ENCODE results near the gene CDK2AP2. TPM values are rescaled to one million over a fixed set of nuclear protein-coding genes. Genes with fewer than 3 reads are reported as not detected.

Gene CDK2AP2
- total and polyA plus RNA-seq, 2 experiments from 2014 or later: 29.6 to 55.2 TPM

DNA sequence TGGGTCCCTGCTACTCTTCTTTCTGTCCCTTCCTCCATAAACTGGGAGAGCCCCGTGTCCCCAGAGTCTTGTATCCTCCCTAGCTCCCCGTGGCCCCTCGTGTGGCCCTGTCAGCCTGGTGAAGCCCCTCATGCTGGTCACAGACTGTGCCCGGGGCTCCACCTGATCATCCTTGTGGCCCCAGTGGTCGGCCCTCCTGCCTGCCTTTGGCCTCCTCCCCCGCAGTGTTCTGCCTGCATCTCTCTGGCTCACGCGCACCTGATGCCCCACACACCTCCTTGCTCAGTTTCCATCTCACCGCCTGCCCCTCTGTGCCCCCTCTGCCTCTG lies 16.5 kb upstream of the CDK2AP2 start:
- Histone ChIP-seq H3K9ac (no peak overlapping the region), H3K9me2 (ENCODE audit: insufficient read depth) (peaks cover 3% of the 10 kb centered on the region; the same call in 1 of the 2 replicates), H3K4me2 (ENCODE audit: unreplicated experiment) (no peak overlapping the region), H3K36me3 (ENCODE audit: low read depth) (no peaks in the 10 kb centered on the region), H3K79me2 (ENCODE audit: insufficient read depth) (no peaks in the 10 kb centered on the region), H3K4me3 (no peak overlapping the region), H3F3A (ENCODE audit: insufficient read depth) (no peaks in the 10 kb centered on the region; the same call in 1 of the 2 replicates), H3K9me3 (ENCODE audit: low read depth) (no peaks in the 10 kb centered on the region), H4K20me1 (ENCODE audit: insufficient read depth) (no peaks in the 10 kb centered on the region), H3K27ac (no peak overlapping the region), H2AFZ (no peak overlapping the region), H3K27me3 (replicated peaks; ENCODE audit: insufficient read depth) (no peaks in the 10 kb centered on the region), H3K4me1 (ENCODE audit: insufficient read depth) (no peaks in the 10 kb centered on the region)
- in situ Hi-C loops (cut with MboI): no loop called here
- DNase-seq: no peak
- 71 to 74% methylated on average over 7 to 9 of the region's 9 CpGs for WGBS, 2 experiments (ENCODE audit: low coverage in 1 of 2, low lambda C conversion rate in 2 of 2, missing lambda C conversion rate in 2 of 2)
- TF ChIP-seq EZH2 (IDR thresholded peaks at IDR 0.05; ENCODE audit: insufficient read depth, poor library complexity, severe bottlenecking): no peak
- no peak for TF ChIP-seq EZH2phosphoT487 (IDR thresholded peaks at IDR 0.05; ENCODE audit: insufficient read depth, low read depth)

DNA sequence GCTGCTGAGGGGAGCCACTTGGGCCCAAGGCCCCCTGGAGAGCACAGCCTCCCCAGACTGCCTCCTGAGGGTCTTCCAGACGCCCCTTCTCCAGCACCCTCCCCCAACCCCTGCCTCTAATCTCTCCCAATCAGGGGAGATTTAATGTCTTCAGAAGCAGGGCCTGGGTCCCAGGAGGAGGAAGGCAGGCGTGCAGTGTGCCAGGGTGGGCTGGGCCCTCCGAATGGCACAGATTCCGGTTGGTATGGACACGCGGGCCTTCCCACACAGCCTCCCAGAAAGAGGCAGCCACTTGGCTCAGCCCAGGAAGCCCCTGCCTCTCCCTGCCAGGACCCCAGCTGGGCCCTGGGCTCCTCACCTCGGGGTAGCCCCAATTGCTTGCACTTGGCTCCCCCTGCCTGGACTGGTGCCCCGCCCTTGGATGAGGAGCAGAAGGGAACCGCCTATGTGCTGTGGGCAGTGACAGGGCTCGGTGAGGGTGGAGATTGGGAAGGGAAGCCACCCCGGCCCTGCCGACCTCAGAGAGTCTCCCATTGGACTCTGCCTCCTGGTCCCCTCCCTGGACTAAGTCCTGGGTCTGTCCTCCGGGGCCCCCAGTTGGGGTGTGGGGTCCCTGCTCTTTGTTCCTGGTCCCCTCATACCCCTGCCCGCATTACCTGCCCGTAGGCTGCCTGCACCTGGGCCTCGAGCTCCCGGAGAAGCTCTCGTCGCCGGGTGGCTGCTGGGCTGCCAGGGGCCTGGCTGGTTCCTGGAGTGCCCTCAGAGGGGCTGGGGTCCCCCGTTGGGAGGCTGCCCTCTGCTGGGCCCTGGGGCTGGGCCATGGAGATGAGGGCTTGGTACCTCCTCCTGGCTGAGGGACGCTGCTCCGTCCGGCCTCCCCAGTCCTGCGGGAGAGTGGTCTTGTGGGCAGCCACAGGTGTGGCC lies 15.9 kb upstream of the CDK2AP2 start:
- Histone ChIP-seq H4K20me1 (ENCODE audit: insufficient read depth) (no peaks in the 10 kb centered on the region), H3K27me3 (replicated peaks; ENCODE audit: insufficient read depth) (no peaks in the 10 kb centered on the region), H3K9me2 (ENCODE audit: insufficient read depth) (peaks cover 3% of the 10 kb centered on the region; the same call in 1 of the 2 replicates), H3K4me3 (no peak overlapping the region), H3K9ac (no peak overlapping the region), H3K79me2 (ENCODE audit: insufficient read depth) (no peaks in the 10 kb centered on the region), H3K27ac (no peak overlapping the region), H3K4me2 (ENCODE audit: unreplicated experiment) (no peak overlapping the region), H3K4me1 (ENCODE audit: insufficient read depth) (no peaks in the 10 kb centered on the region), H2AFZ (no peak overlapping the region), H3F3A (ENCODE audit: insufficient read depth) (no peaks in the 10 kb centered on the region), H3K9me3 (ENCODE audit: low read depth) (no peaks in the 10 kb centered on the region), H3K36me3 (ENCODE audit: low read depth) (no peaks in the 10 kb centered on the region)
- WGBS, 2 experiments (ENCODE audit: low coverage in 1 of 2, low lambda C conversion rate in 2 of 2, missing lambda C conversion rate in 2 of 2): 48 to 62% methylated on average over 21 to 24 of the region's 25 CpGs
- TF ChIP-seq EZH2 (IDR thresholded peaks at IDR 0.05; ENCODE audit: insufficient read depth, poor library complexity, severe bottlenecking) (no peak), EZH2phosphoT487 (IDR thresholded peaks at IDR 0.05; ENCODE audit: insufficient read depth, low read depth) (no peak)
- in situ Hi-C loops (cut with MboI): no loop called here
- DNase-seq: no peak

DNA sequence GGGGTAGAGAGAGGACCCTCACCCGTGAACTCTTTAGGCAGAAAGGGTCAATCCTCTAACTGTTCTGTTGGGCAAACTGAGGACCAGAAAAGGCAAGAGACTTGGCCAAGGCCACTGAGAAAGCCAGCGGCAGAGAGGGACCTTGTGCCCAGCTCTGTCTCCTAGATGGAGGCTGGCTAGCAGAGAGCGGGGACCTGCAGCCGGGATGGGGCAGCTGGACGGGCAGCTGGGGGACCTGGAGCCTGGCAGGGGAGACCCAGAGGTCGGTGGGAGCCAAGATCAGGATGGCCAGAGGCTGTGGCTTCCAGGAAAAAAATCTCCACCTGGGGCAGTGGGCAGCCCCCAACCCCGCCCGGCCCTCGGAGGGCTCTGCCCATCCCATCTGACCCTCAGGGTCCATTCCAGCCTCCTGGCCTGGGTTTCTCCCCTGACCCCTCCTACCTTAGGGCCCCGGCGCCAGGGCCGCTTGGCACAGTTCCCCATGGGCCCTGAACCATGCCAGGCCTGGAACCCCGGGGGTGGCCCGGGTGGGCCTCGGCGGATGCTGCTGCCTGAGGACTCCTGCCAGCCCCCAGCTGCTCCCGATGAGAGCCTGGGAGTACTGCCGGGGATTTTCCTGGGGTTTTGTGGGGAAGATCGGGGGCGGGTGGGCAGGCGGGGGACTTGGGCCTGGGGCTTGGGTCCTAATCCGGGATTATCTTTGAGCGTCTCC lies 15.0 kb upstream of the CDK2AP2 start, which contains the start of gene CABP2:
Gene CABP2, minus strand, starts transcription at position 603 of the 712 bp plus-strand sequence. Its CDS starts 120 bp downstream, at position 483.
- Histone ChIP-seq H3K4me2 (ENCODE audit: unreplicated experiment) (no peak within 1 kb of the TSS), H2AFZ (no peak within 1 kb of the TSS), H3K27me3 (replicated peaks; ENCODE audit: insufficient read depth) (no peaks in the 10 kb centered on the region), H3K9me2 (ENCODE audit: insufficient read depth) (peaks cover 3% of the 10 kb centered on the region; the same call in 1 of the 2 replicates), H3F3A (ENCODE audit: insufficient read depth) (no peaks in the 10 kb centered on the region), H3K9ac (no peak within 1 kb of the TSS), H3K79me2 (ENCODE audit: insufficient read depth) (no peaks in the 10 kb centered on the region), H3K4me1 (ENCODE audit: insufficient read depth) (no peaks in the 10 kb centered on the region), H3K36me3 (ENCODE audit: low read depth) (no peaks in the 10 kb centered on the region), H3K27ac (no peak within 1 kb of the TSS), H4K20me1 (ENCODE audit: insufficient read depth) (no peaks in the 10 kb centered on the region), H3K4me3 (no peak within 1 kb of the TSS), H3K9me3 (ENCODE audit: low read depth) (no peaks in the 10 kb centered on the region)
- TF ChIP-seq EZH2 (IDR thresholded peaks at IDR 0.05; ENCODE audit: insufficient read depth, poor library complexity, severe bottlenecking): no peak
- no peak for TF ChIP-seq EZH2phosphoT487 (IDR thresholded peaks at IDR 0.05; ENCODE audit: insufficient read depth, low read depth)
- DNase-seq: no peak
- WGBS, 2 experiments (ENCODE audit: low coverage in 1 of 2, low lambda C conversion rate in 2 of 2, missing lambda C conversion rate in 2 of 2): 37 to 50% methylated on average over 15 to 23 of the region's 23 CpGs
- in situ Hi-C loops (cut with MboI): no loop called here

DNA sequence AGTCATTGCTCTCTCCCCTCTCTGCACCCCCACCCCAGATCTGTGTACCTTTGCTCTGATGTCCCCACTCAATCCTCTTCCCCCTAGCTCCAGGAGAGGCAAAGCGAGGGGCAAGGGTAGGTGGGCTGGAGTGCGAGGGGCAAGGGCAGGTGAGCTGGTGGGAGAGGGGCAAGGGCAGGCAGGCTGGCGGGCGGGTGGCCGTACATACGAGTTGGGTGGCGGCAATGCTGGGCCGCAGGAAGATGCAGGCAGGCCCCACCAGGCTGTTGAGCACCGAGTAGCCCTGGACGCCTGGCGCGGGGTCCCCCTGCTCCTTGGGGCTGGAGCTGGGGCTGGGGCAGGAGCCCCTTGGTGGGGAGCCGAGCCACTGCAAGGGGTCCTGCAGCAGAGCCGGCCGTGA lies 14.4 kb upstream of the CDK2AP2 start:
- Histone ChIP-seq H4K20me1 (ENCODE audit: insufficient read depth) (no peaks in the 10 kb centered on the region), H3K4me1 (ENCODE audit: insufficient read depth) (no peaks in the 10 kb centered on the region), H3K9me2 (ENCODE audit: insufficient read depth) (peaks cover 2% of the 10 kb centered on the region; the same call in 1 of the 2 replicates), H3K79me2 (ENCODE audit: insufficient read depth) (no peaks in the 10 kb centered on the region), H3K9ac (no peak overlapping the region), H3K4me3 (no peak overlapping the region), H3K9me3 (ENCODE audit: low read depth) (no peaks in the 10 kb centered on the region), H2AFZ (no peak overlapping the region), H3K36me3 (ENCODE audit: low read depth) (no peaks in the 10 kb centered on the region), H3F3A (ENCODE audit: insufficient read depth) (no peaks in the 10 kb centered on the region), H3K27me3 (replicated peaks; ENCODE audit: insufficient read depth) (no peaks in the 10 kb centered on the region), H3K4me2 (ENCODE audit: unreplicated experiment) (no peak overlapping the region), H3K27ac (no peak overlapping the region)
- no peak for DNase-seq
- 70 to 73% methylated on average over 12 to 15 of the region's 15 CpGs for WGBS, 2 experiments (ENCODE audit: low coverage in 1 of 2, low lambda C conversion rate in 2 of 2, missing lambda C conversion rate in 2 of 2)
- in situ Hi-C loops (cut with MboI): no loop called here
- no peak for TF ChIP-seq EZH2phosphoT487 (IDR thresholded peaks at IDR 0.05; ENCODE audit: insufficient read depth, low read depth)
- no peak for TF ChIP-seq EZH2 (IDR thresholded peaks at IDR 0.05; ENCODE audit: insufficient read depth, poor library complexity, severe bottlenecking)

All from GM23248 (cell line).